H1 (cell line): ENCODE data around the gene PIK3CG. TPM values are rescaled to one million over a fixed set of nuclear protein-coding genes. Genes with fewer than 3 reads are reported as not detected.

Experiments
- CTCF ChIA-PET: fragments of 300-600 bp; sonication (Branson Sonifier 250); formaldehyde crosslinking; loops from one replicate; lab custom pipeline; 2021; ENCODE audit not compliant: partially characterized antibody; lab: Charles Lee
- POLR2A ChIA-PET: fragments of 300-600 bp; sonication (Branson Sonifier 250); formaldehyde crosslinking; loops from one replicate; lab custom pipeline; 2021; ENCODE audit warnings: inconsistent platforms; ENCODE audit not compliant: partially characterized antibody; lab: Charles Lee
- DNase-seq, 2 experiments: peaks; one replicate each; pipeline versions ENCODE4 v3.0.0 to v3.0.0-alpha.2; 2010 to 2022; ENCODE audit warnings: low spot score in 2 of 2, low read depth in 1 of 2, mixed read lengths in 1 of 2
- FAIRE-seq: peaks from 2 replicates; lab custom pipeline; 2011; peaks lifted over from hg19 to GRCh38; lab: Jason Lieb, UNC
- H2AFZ ChIP-seq: 2 replicates; pipeline ENCODE4 v1.8.1; 2012; ENCODE audit warnings: low read length, inconsistent platforms
- H2AK5ac ChIP-seq: 2 replicates; pipeline ENCODE4 v1.6.1; 2013; ENCODE audit warnings: low read depth, low read length
- H2BK120ac ChIP-seq: replicated peaks from 2 replicates; pipeline ENCODE3; 2013; ENCODE audit warnings: low read depth, low read length, inconsistent platforms
- H2BK12ac ChIP-seq: 2 replicates; pipeline ENCODE4 v1.6.1; 2013; ENCODE audit warnings: low read depth, low read length
- H2BK15ac ChIP-seq: 2 replicates; pipeline ENCODE4 v1.6.1; 2013; ENCODE audit warnings: low read length
- H2BK20ac ChIP-seq: 2 replicates; pipeline ENCODE4 v1.6.1; 2013; ENCODE audit warnings: low read length
- H2BK5ac ChIP-seq: 2 replicates; pipeline ENCODE4 v1.6.1; 2013; ENCODE audit warnings: low read depth, low read length
- H3K14ac ChIP-seq: 2 replicates; pipeline ENCODE4 v1.6.1; 2013; ENCODE audit warnings: inconsistent platforms; ENCODE audit not compliant: insufficient read length
- H3K18ac ChIP-seq: 2 replicates; pipeline ENCODE4 v1.6.1; 2013; ENCODE audit warnings: low read length; ENCODE audit errors: extremely low read depth
- H3K23ac ChIP-seq: 2 replicates; pipeline ENCODE4 v1.6.1; 2013; ENCODE audit warnings: inconsistent platforms; ENCODE audit not compliant: insufficient read length
- H3K23me2 ChIP-seq: 2 replicates; pipeline ENCODE4 v1.6.1; 2013; ENCODE audit warnings: low read depth, low read length
- H3K27ac ChIP-seq: 2 replicates; pipeline ENCODE4 v1.6.1; 2011; ENCODE audit warnings: low read depth, low read length, inconsistent platforms
- H3K27me3 ChIP-seq, 4 experiments: replicated peaks in 1 of 4; 1 replicate in 1 of 4; 2 replicates in 3 of 4; pipeline versions ENCODE4 v1.6.1 to v1.8.1; 2011 to 2013; ENCODE audit warnings: low read length in 3 of 4, mild to moderate bottlenecking in 3 of 4, inconsistent platforms in 2 of 4, mixed read lengths in 2 of 4, moderate library complexity in 1 of 4; ENCODE audit not compliant: control insufficient read depth in 3 of 4, insufficient read depth in 3 of 4; ENCODE audit errors: extremely low read depth in 1 of 4
- H3K36me3 ChIP-seq, 4 experiments: 2 replicates each; pipeline versions ENCODE4 v1.6.1 to v1.8.1; 2011 to 2013; ENCODE audit warnings: mild to moderate bottlenecking in 4 of 4, low read length in 3 of 4, moderate library complexity in 2 of 4, control low read depth in 1 of 4, inconsistent platforms in 1 of 4; ENCODE audit not compliant: insufficient read depth in 4 of 4, control insufficient read depth in 2 of 4
- H3K4ac ChIP-seq: replicated peaks from 2 replicates; pipeline ENCODE3; 2013; ENCODE audit warnings: low read length, low read depth, mixed read lengths, inconsistent platforms; ENCODE audit not compliant: insufficient read length
- H3K4me1 ChIP-seq, 4 experiments: replicated peaks in 1 of 4; 1 replicate in 1 of 4; 2 replicates in 3 of 4; pipeline versions ENCODE4 v1.6.1 to v1.8.1; 2011 to 2013; ENCODE audit warnings: low read length in 3 of 4, inconsistent platforms in 2 of 4, mixed read lengths in 1 of 4; ENCODE audit not compliant: insufficient read depth in 4 of 4, control insufficient read depth in 3 of 4
- H3K4me2 ChIP-seq, 2 experiments: 2 replicates each; pipeline versions ENCODE4 v1.6.1 to v1.8.1; 2011 to 2013; ENCODE audit warnings: low read depth in 2 of 2, low read length in 2 of 2, control low read depth in 1 of 2, inconsistent platforms in 1 of 2, mild to moderate bottlenecking in 1 of 2; ENCODE audit not compliant: insufficient read depth in 1 of 2
- H3K4me3 ChIP-seq, 4 experiments: fragments of 200-600, 300-600 bp in 1 of 4; sonication (generic), shearing (Covaris generic), sonication (Bioruptor Twin) in 1 of 4; 2 replicates each; pipeline versions ENCODE4 v1.5.1 to v1.8.1; 2011 to 2016; ENCODE audit warnings: low read length in 4 of 4, low read depth in 3 of 4, control low read depth in 2 of 4, inconsistent platforms in 2 of 4, mild to moderate bottlenecking in 2 of 4, mixed read lengths in 1 of 4, moderate library complexity in 1 of 4; ENCODE audit not compliant: insufficient read depth in 2 of 4; ENCODE audit errors: extremely low read depth in 1 of 4
- H3K56ac ChIP-seq: replicated peaks from 2 replicates; pipeline ENCODE3; 2013; ENCODE audit warnings: low read depth, mild to moderate bottlenecking, mixed read lengths, low read length, inconsistent platforms; ENCODE audit not compliant: insufficient read length
- H3K79me1 ChIP-seq: 2 replicates; pipeline ENCODE4 v1.6.1; 2013; ENCODE audit warnings: low read depth, low read length, control low read depth
- H3K79me2 ChIP-seq, 2 experiments: 2 replicates each; pipeline versions ENCODE4 v1.6.1 to v1.8.1; 2012 to 2013; ENCODE audit warnings: low read length in 2 of 2, mild to moderate bottlenecking in 2 of 2, inconsistent platforms in 1 of 2; ENCODE audit not compliant: insufficient read depth in 2 of 2, control insufficient read depth in 1 of 2
- H3K9ac ChIP-seq, 4 experiments: replicated peaks in 1 of 4; 1 replicate in 1 of 4; 2 replicates in 3 of 4; pipeline versions ENCODE4 v1.6.1 to v1.8.1; 2011 to 2013; ENCODE audit warnings: low read depth in 3 of 4, low read length in 3 of 4, control low read depth in 2 of 4, mild to moderate bottlenecking in 2 of 4, moderate library complexity in 2 of 4, inconsistent platforms in 1 of 4; ENCODE audit errors: extremely low read depth in 1 of 4
- H3K9me3 ChIP-seq, 2 experiments: 2 replicates each; pipeline versions ENCODE4 v1.6.1 to v1.8.1; 2012 to 2013; ENCODE audit warnings: mild to moderate bottlenecking in 2 of 2, moderate library complexity in 2 of 2, control low read depth in 1 of 2, inconsistent platforms in 1 of 2, low read depth in 1 of 2, low read length in 1 of 2, mixed read lengths in 1 of 2; ENCODE audit not compliant: insufficient read depth in 2 of 2
- H4K20me1 ChIP-seq, 2 experiments: replicated peaks in 1 of 2; 2 replicates each; pipeline versions ENCODE3 to v1.8.1; 2011 to 2013; ENCODE audit warnings: inconsistent platforms in 2 of 2, low read length in 2 of 2, mild to moderate bottlenecking in 1 of 2; ENCODE audit not compliant: insufficient read depth in 2 of 2, control insufficient read depth in 1 of 2
- H4K5ac ChIP-seq: 2 replicates; pipeline ENCODE4 v1.6.1; 2013; ENCODE audit warnings: low read length, low read depth, mixed read lengths, inconsistent platforms; ENCODE audit not compliant: insufficient read length
- H4K8ac ChIP-seq: 2 replicates; pipeline ENCODE4 v1.8.0; 2013; ENCODE audit warnings: mild to moderate bottlenecking, moderate library complexity, low read length, inconsistent platforms; ENCODE audit not compliant: insufficient read depth; ENCODE audit errors: extremely low read depth
- H4K91ac ChIP-seq: replicated peaks from 2 replicates; pipeline ENCODE3; 2013; ENCODE audit warnings: low read length, mixed read lengths, inconsistent platforms; ENCODE audit not compliant: insufficient read length
- BACH1 ChIP-seq: IDR thresholded peaks from 2 replicates; pipeline ENCODE4 v1.6.1; 2012; ENCODE audit warnings: low read length, improper control_type of control experiment
- CEBPB ChIP-seq: IDR thresholded peaks from 2 replicates; pipeline ENCODE4 v1.6.1; 2012; ENCODE audit warnings: low read depth, low read length
- EGR1 ChIP-seq: IDR thresholded peaks from 2 replicates; pipeline ENCODE4 v1.6.1; 2011; ENCODE audit warnings: low read depth, low read length, borderline replicate concordance
- GTF2F1 ChIP-seq: IDR thresholded peaks from 2 replicates; pipeline ENCODE4 v1.6.1; 2012; ENCODE audit warnings: low read depth, low read length, improper control_type of control experiment, borderline replicate concordance
- KDM1A ChIP-seq: fragments of 200-600, 300-600 bp; sonication (generic); IDR thresholded peaks from 2 replicates; pipeline ENCODE4 v1.7.1; 2016; ENCODE audit warnings: mild to moderate bottlenecking, low read length, borderline replicate concordance
- POU5F1 ChIP-seq: IDR thresholded peaks from 2 replicates; pipeline ENCODE4 v1.6.1; 2011; ENCODE audit warnings: low read depth, mild to moderate bottlenecking, low read length, moderate library complexity
- RBBP5 ChIP-seq: IDR thresholded peaks from 2 replicates; pipeline ENCODE4 v1.7.1; 2012; ENCODE audit warnings: low read depth, mild to moderate bottlenecking, inconsistent platforms, low read length, moderate library complexity, borderline replicate concordance
- SIRT6 ChIP-seq: IDR thresholded peaks from one replicate; pipeline ENCODE4 v1.7.1; 2012; ENCODE audit warnings: low read length, inconsistent platforms
- SUZ12 ChIP-seq: fragments of 200-600 bp; sonication (generic); IDR thresholded peaks from 2 replicates; pipeline ENCODE4 v1.6.1; 2012; ENCODE audit warnings: mild to moderate bottlenecking, inconsistent platforms, low read length, moderate library complexity, mixed read lengths
- YY1 ChIP-seq: IDR thresholded peaks from 2 replicates; pipeline ENCODE4 v1.6.1; 2011; ENCODE audit warnings: low read depth, mild to moderate bottlenecking, low read length
- WGBS, 2 experiments: shearing (Covaris generic) in 1 of 2; methylation state at CpG; one replicate each; pipeline versions ENCODE4 v1.1.6 to v1.1.7; 2013 to 2015; ENCODE audit warnings: low lambda C conversion rate in 2 of 2, mixed read lengths in 2 of 2, inconsistent platforms in 1 of 2, low coverage in 1 of 2, missing lambda C conversion rate in 1 of 2; ENCODE audit not compliant: insufficient replicate concordance in 2 of 2, insufficient coverage in 1 of 2, insufficient read length in 1 of 2; ENCODE audit errors: extremely low coverage in 1 of 2, missing lambda C conversion rate in 1 of 2; 5-methylcytosine and 5-hydroxymethylcytosine counted together
- polyA plus RNA-seq, 7 experiments: library from polyadenylated mRNA; depleted of rRNA in 3 of 7; stranded (reverse) in 5 of 7; unstranded in 2 of 7; fragments of >200 nt in 5 of 7; fragments of 200-250 nt in 2 of 7; gene quantifications; 1 replicate in 5 of 7; 2 replicates in 1 of 7; 4 replicates in 1 of 7; pipeline versions ENCODE4 v1.2.1 to v1.2.3, GENCODE V29; 2011 to 2013; ENCODE audit warnings: missing spikeins in 2 of 7, mixed read lengths in 2 of 7
- total RNA-seq: library from RNA; stranded (reverse); fragmentation: NEBNext Ultra II Directional; extraction: Animal tissue kit (Norgen Biotek cat#: 25700); gene quantifications from 2 replicates; pipeline ENCODE4 v1.2.1, GENCODE V29; 2021
- TF ChIP-seq, protein P1 (sequence below): IDR thresholded peaks from 2 replicates; pipeline ENCODE4 v1.6.1; 2012; ENCODE audit warnings: inconsistent platforms

Gene PIK3CG
- total and polyA plus RNA-seq, 2 of the 8 experiments (the other 6 are each of a cell fraction or from before 2014, with no cell fraction given), result not detected

DNA sequence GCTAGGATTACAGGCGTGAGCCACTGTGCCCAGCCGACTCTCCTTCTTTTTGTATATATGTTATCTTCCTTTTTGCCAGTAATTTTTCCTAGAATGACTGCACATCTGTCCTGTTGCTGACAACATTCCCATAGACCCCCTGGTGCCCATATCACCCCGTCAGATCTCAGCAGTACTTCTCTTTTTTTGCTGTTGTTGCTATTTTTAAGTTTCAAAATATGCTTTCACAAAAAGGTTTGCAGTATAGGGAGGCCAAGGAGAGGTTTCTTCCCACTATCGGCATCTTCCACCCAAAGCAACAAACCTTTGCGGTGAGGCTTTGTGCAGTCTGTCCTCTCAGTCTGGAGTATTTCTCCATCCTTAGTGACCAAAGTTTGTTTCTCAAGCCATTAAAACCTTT lies 23.1 kb downstream of the PIK3CG start:
- no peaks in the 10 kb centered on the region for H3K23me2 ChIP-seq
- CTCF ChIA-PET, result no interaction called here

More for the DNA sequence above, 23.1 kb downstream of the PIK3CG start:
- FAIRE-seq (no peak), DNase-seq (no peak)
- Histone ChIP-seq H4K8ac (no peak overlapping the region), H3K23ac (no peak overlapping the region), H3K9ac (no peak overlapping the region), H3K79me2 (no peaks in the 10 kb centered on the region), H3K56ac (no peak overlapping the region), H2BK15ac (no peak overlapping the region), H2BK5ac (no peak overlapping the region), H3K18ac (no peak overlapping the region), H3K79me1 (no peaks in the 10 kb centered on the region), H3K4ac (no peak overlapping the region), H3K27ac (no peak overlapping the region), H3K27me3 (no peaks in the 10 kb centered on the region), H2BK12ac (no peak overlapping the region), H4K5ac (no peak overlapping the region), H3K4me1 (peaks cover 0 to 2% (median 0%) of the 10 kb centered on the region in 4 experiments; a peak in 1 of 7 replicates), H3K36me3 (no peaks in the 10 kb centered on the region), H4K91ac (no peak overlapping the region), H4K20me1 (no peaks in the 10 kb centered on the region), H3K9me3 (peaks cover 4 to 10% of the 10 kb centered on the region in 2 experiments; a peak in 1 of 4 replicates), H3K4me3 (no peak overlapping the region), H2AFZ (no peak overlapping the region), H2BK20ac (no peak overlapping the region), H2BK120ac (no peak overlapping the region), H3K4me2 (no peak overlapping the region), H3K14ac (no peak overlapping the region), H2AK5ac (no peak overlapping the region)
- POLR2A ChIA-PET, result no interaction called here
- TF ChIP-seq POU5F1 (no peak), GTF2F1 (no peak), SUZ12 (no peak), RBBP5 (no peak), BACH1 (no peak), KDM1A (no peak), CEBPB (no peak), YY1 (no peak), EGR1 (no peak), SIRT6 (no peak)
- TF ChIP-seq, protein P1, sequence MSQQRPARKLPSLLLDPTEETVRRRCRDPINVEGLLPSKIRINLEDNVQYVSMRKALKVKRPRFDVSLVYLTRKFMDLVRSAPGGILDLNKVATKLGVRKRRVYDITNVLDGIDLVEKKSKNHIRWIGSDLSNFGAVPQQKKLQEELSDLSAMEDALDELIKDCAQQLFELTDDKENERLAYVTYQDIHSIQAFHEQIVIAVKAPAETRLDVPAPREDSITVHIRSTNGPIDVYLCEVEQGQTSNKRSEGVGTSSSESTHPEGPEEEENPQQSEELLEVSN, result no peak
- 91% methylated on average over 5 of the region's 5 CpGs; no CpG with 5 or more reads in 1 of the 2 experiments for WGBS, 2 experiments
